Hypothalamus (tissue), 51 donors: ENCODE data around the gene MIOX.
"Not testable (repeated sequence)": the region's sequence is repeated elsewhere in the genome, so short reads cannot be mapped to it uniquely, and the experiment has no call there.

Experiments
- DNase-seq, 51 donors: peaks; one replicate each; lab custom pipeline; 2025; lab: John Stamatoyannopoulos, UW

The MIOX gene

DNA sequence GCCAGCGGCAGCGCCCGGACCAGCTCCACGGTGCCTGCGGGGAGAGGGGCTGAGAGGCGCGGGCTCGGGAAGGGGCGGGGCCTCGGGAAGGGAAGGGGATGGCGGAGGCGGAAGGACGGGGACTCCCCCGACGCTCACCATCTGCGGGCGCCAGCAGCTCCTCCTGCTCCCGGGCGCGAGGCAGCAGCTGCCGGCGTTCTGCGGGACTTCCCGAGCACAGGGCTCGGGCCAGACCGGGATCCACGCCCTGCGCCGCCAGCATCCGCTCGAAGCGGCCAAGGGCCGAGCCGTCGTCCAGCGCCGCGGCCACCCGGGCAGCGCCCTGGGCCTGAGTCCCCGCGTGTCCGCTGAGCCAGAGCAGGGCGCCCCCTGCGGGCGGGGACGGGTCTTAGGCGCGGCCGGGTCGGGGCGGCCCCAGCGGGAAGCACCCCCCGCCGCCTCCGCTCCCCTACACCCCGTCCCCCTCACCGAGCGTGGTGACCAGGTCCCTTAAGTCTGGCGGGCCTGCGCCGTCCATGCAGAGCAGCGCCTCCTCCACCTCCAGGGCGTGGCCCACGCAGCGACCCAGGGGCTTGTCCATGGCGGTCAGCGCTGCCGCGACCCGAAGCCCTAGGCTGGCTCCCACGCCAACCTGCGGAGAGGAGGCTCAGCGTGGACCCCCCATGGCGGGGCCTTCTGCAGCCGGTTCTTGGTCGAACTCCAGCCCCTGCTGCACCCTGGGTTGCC, 39.6 kb downstream of the MIOX start:
- peak in 30 of 51 donors; percentile 36 to 85 (median 68) for DNase-seq

DNA sequence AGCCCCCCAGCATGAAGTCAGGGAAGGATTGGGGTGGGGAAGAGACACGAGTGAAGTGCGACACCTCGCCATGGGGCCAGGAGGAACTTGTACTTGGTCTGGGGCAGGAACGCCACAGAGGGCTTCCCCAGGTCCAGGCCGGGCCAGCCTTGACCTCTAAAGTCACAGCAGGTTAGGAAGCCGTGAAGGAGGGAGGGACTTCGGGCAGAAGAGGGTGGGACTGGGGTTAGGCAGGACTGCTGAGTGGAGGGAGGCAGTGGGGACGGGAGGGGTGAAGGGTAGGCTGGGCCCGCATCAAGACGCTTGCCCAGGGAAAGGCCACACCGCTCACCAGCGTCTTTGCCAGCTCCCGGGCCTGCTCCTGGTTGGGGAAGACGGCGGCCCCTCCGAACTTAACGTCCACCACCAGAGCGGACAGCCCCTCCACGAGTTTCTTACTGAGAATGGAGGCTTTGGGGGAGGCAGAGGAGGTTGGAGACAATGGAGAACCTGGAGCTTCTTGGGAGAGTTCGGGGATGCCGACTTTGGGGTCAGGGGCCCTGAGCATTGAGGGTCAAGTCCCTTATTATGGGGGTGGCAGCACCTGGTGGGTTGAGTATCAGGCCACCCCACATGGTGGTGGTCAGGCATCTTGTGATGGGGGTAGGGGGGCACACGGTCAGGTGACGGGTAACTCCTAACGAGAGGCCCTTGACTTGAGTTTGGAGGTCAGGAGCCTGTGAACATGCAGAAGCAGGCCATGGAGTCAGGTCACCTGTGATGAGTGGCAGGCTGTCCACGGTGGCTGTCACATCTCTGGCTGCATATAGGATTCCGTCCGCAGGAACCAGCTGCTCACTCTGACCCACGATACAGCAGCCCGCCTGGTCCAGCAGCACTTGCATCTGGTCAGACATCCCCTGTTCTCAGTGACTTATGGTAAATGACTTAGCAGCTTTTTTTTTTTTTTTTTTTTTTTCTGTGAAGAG, 40.5 kb downstream of the MIOX start:
- peak in 4 of 51 donors; percentile 24 to 39 (median 30) for DNase-seq

DNA sequence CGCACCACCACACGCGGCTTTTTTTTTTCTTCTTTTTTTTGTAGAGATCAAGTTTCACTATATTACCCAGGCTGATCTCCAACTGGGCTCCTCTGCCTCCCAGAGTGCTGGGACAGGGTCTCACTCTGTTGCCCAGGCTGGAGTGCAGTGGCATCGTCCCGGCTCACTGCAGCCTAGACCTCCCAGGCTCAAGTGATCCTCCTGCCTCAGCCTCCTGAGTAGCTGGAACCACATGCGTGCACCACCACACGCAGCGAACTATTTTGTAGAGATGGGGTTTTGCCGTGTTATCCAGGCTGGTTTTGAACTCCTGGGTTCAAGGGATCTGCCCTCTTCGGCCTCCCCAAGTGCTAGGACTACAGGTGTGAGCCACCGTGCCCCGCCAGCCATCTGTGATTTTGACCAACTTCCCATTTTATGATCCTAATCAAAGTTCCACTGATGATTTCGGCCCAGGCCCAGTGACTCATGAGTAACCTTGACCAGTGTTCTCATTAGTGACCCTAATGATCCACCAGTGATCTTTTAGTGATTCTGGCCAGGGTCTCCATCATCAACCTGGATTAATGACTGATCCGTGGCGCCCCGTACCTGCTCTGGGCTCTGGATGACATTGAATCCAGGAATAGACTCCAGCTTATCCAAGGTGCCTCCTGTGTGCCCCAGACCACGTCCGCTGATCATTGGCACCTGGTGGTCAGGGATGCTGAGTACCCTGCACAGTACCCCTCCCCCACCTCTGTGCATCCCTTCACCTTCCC, 41.4 kb downstream of the MIOX start:
- no peak for DNase-seq

DNA sequence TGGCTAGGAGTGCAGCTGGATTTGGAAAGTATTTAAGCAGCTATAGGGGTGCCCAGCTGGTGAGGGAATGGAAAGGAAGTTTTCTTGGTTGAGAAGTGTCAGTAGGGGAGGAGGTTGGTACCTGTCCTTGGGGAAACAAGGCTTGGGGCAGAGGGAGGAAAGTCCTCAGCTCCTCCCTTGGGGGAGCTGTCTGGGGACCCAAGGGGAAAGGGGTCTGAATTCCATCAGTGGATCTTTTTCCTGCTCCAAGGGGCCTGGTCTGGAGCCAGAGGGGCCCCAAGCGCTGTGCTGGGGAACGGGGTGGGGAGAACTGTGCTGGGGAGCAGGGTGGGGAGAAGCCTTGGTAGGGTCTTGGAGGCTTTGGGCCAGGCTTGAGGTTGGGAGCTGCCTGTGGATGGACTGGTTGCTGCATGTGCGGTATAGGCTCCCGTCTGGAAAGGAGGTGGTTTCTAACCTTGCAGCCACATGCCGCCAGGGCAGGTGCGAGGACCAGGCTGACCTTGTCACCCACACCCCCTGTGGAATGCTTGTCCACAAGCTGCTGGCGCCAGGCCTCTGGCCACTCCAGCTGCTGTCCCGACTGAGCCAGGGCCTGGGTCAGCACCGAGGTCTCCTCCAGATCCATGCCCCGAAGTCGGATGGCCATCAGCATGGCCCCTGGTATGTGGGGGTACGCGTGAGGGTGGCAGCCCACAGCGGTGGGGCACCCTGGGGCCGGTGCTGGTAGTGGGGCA, 42.2 kb downstream of the MIOX start:
- no peak for DNase-seq

DNA sequence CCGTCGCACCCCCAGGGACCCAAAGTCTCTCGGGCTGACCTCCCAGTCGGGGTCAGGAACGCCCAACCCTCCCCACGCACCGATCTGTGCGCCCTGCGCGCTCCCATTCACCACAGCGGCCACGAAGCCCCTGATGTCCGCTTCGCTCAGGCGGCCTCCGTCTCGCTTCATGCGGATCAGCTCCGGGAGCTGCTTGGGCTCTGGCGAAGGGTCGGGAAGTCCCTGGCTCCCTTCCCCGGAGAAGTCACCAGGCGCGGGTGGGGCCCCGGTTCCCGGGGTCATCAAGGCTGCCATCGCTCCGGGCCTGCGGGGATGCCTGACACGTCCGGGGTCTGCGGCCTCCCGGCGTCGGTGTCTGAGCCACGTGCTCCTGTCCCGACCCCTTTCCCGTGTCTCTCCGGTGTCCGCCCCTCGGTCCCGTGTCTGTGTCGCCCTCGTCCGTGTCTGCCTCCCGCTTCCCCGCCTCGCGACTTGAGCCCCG, 42.8 kb downstream of the MIOX start:
- no peak for DNase-seq

DNA sequence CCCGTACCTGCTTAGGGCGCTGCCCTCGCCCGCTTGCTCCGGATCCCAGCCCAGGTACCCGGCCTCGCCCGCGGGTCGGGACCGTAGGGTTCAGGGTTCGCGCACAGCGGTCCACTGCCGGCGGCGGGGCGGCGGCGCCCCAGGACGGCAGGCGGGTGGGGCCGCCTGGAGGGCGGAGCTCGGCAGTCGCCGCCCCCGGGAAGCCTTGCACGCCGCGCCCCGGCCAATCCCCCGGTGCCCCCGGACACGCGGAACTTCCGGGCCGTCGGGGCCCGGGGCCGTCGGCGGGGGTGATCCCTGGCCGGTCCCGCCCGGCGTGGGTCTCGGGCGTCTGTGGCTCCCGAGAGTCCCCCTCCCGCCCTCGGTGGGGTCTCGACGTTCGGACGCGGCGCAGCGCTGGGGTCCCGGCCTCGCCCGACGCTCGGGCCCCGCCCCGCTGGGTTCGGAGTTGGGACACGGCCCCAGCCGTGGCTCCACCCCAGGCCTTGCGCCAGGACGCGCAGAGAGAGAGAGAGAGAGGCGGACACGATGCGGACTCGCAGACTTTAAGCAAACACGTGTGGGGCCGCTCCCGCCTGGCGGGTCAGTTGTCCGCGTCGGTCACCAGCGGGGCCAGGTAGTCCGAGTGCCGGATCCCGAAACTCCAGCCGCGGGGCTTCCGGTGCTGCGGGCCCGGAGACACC, 43.4 kb downstream of the MIOX start, which contains the start of gene TYMP:
TYMP (minus strand) TSS at position 116 of the 683 bp plus-strand sequence. CDS start 303 bp downstream, outside the sequence.
- peak in 3 of 51 donors; percentile 16 to 40 (median 18) for DNase-seq

DNA sequence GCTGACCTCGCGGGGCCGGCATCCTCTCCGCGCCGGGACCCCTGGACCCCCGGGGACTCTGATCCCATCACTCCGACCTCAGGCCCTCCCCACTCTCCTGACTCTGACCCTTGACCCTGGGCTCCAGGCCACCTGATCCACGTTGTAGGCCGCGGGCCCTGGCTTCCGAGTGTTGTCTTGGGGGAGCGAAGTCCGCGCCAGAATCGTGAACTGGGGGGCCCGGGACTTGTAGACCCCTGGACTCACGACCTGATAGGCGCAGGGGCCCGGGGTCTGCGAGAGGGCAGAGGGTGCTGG, 43.9 kb downstream of the MIOX start:
- no peak for DNase-seq

DNA sequence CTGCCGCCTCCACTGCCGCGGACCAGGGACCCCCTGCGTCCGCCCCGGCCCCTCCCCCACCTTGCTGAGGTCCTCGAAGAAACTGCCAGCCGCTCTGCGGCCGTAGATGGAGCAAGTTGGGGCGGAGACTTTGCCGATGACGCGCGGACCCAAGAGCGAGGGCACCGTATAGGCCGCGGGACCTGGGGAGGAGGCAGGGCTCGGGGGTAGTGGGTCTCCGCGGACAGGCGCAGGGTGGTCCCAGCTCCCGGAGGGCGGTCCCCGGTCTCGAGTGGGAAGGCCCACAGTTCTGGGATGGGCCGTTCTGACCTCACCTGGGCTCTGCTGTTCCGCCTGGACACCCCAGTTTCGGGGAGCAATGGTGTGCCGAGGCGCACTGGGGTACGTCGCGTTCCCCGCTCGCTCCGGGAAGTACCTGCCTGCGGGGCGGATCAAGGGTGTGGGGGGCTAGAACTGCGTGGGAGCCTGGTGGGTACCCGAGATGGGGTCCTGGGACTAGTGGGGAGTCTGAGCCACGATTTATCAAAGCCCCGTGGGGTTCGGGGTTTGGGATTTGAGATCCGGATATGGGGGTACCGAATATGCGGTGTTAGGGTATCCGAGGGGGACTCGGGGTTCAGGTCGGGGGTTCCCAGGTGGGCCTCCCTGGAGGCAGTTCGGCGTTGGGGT, 44.4 kb downstream of the MIOX start:
- peak in 3 of 51 donors; percentile 26 to 36 (median 26) for DNase-seq

DNA sequence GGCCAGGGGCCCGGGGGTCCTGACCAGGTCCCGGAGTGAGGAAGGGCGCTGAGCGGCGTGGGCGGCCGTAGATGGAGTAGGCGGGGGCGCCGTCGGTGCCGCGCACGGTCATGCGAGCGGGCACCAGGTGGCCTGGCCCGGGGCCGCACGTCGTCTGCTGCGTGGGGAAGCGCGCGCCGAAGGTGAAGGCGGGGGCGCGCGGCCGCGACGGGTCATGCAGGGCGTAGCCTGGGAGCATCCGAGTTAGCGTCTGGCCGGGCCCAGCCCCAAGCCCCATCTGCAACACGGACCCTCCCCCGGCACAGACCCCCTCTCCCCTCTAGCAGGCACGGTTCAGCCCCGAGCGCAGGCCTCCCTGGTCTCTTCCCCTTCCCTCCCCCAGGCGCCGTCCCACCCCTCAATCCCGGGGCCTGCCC, 44.9 kb downstream of the MIOX start:
- no peak for DNase-seq

DNA sequence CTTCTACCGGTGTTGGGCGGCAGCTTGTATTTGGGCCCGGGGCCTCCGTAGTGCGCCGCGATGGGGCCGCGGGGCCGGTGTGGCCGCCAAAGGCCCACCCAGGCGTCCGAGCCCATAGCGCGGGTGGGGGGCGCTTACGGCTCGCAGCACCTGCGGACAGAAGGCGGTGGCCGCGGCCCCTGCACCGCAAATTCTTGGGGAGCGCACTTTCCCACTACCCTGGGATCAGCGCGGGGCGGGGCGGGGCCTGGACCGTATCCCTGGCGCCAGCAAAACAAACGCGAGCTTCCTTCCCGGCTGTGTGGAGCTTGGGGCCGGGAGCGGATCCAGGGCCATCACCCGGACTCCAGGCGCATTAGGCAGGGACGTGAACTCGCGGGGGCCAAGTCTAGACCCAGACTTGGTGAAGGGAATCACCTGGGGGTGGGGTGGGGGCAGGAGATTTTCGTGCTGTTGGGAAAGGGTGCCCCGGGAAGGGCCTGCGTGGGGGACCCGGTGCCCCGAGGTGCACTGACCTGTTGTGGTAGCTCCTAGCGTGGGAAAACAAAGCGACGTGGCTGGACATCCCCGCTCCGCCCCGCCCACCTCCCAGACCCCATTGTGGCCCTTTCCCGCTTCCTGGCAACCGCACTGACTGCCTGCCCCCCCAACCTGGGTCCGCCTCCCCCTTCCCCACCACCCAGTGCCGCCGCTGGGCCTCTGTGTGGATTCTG, 45.5 kb downstream of the MIOX start:
- peak in 1 of 51 donors; percentile 39 for DNase-seq

DNA sequence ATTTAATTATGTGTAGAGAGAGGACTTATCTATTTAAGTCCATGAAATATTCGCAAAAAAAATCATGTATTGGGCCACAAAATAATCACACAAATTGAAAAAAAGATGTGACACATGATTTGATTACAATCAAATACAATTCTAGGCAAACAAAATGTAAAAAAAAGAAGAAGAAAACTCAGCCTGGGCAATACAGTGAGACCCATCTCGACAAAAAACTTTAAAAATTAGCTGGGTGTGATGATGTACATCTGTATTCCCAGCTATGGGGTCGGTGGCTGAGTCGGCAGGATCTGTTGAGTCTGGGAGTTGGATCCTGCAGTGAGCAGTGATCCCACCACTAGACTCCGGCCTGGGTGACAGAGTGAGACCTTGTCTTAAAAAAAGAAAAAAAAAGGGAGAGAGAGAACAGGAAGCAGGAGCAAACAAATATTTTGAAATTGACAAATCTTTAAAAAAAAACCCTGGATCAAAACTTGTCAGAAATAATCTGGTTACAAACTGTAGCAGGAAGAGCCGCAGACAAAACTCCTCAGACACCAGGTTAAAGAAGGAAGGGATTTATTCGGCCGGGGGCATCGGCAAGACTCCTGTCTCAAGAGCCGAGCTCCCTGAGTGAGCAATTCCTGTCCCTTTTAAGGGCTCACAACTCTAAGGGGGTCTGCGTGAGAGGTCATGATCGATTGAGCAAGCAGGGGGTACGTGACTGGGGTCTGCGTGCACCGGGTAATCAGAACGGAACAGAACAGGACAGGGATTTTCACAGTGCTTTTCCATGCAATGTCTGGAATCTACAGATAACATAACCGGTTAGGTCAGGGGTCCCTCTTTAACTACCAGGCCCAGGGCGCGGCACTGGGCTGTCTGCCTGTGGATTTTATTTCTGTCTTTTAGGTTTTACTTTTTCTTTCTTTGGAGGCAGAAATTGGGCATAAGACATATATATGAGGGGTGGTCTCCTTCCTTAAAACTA, 46.5 kb downstream of the MIOX start:
- DNase-seq, result no peak

DNA sequence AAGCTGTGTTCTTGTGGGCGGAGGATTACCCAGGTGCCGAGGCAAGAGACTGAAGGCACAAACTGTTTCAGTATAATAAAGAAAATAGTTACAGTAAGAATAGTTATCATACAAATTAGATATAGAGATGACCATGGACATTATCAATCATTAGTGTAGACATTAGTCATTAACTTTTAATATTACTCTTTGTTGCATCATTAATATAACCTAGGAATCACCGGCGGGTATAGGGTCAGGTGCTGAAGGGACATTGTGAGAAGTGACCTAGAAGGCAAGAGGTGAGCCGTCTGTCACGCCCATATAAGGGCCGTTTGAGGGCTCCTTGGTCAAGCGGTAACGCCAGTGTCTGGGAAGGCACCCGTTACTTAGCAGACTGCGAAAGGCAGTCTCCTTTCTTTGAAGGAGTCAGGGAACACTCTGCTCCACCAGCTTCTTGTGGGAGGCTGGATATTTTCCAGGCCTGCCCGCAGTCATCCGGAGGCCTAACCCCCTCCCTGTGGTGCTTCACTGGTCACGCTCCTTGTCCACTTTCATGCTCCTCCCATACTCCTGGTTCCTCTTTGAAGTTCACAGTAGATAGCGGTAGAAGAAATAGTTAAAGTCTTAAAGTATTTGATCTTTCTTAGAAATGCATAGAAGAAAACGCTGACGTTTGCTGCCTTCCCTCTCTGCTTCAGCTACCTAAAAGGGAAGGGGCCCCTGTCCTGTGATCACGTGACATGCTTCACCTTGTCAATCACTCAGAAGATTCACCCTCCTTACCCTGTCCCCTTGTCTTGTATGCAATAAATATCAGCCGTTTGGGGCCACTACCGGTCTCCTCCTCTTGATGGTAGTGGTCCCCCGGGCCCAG, 47.4 kb downstream of the MIOX start:
- not testable (repeated sequence) for DNase-seq

DNA sequence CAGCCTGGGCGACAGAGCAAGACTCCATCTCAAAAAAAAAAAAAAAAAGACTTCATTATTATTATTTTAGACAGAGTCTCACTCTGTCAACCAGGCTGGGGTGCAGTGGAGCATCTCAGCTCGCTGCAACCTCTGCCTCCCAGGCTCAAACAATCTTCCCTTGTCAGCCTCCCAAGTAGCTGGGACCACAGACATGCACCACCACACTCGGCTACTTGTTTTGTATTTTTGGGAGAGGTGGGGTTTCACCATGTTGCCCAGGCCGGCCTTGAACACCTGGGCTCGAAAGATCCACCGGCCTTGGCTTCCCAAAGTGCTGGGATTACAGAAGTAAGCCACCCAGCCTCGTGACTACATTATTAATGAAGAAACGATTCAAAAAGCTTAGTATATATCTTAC, 48.5 kb downstream of the MIOX start:
- DNase-seq, result no peak

DNA sequence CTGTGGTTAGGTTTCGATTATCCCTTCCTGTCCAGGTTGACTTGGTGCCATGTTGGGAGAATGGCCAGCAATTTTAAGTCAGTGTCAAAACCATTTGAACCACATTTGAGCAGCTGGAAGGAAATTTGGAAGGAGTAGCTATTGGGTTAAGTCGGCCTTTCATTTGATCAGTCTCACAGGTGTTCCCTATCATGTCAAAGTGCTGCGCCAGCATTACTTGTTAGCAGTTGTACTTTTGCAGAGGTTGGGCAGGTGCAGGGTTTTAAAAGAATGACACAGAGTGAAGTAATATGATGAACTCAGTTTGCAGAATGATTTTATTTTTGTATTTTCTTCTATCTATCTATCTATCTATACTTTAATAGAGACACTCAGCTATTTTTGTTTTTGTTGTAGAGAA, 49.6 kb downstream of the MIOX start:
- DNase-seq, result no peak

DNA sequence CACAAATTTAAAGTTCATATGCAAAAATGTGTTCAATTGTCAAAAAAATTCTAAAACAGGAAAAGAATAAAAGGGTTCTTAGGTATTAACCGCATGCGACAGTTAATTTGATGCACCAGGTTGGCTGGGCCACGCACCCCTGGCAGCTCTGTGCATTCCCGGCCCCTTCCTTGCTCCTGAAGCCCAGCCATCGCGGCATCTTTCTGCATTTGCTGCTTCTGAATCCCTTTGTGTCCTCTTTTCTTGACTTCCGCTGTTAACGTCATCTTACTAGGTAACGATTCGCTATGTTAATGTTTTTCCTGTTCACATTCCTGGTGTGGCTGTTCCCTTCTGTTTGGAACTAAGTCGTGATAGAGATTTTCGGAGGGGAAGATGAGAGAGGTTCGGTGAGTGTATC, 51.1 kb downstream of the MIOX start:
- DNase-seq, result no peak
